Endothelial cell (in vitro differentiated cells): ENCODE results near the gene KAZN. TPM values are rescaled to one million over a fixed set of nuclear protein-coding genes. Genes with fewer than 3 reads are reported as not detected.

Source experiments
- DNase-seq: peaks from one replicate; pipeline ENCODE4 v3.0.0; 2021; ENCODE audit warnings: low spot score
- H3K27ac Mint-ChIP-seq: one replicate; pipeline ENCODE4 v1.8.0; 2021; ENCODE audit warnings: mixed read lengths, inconsistent platforms; ENCODE audit not compliant: unreplicated experiment
- H3K27me3 Mint-ChIP-seq: one replicate; pipeline ENCODE4 v1.8.0; 2021; ENCODE audit warnings: mild to moderate bottlenecking, moderate library complexity, mixed read lengths, inconsistent platforms; ENCODE audit not compliant: unreplicated experiment
- H3K36me3 Mint-ChIP-seq: one replicate; pipeline ENCODE4 v1.8.0; 2021; ENCODE audit warnings: mild to moderate bottlenecking, low read depth, mixed read lengths, inconsistent platforms; ENCODE audit not compliant: unreplicated experiment
- H3K4me1 Mint-ChIP-seq: one replicate; pipeline ENCODE4 v1.8.0; 2021; ENCODE audit warnings: mild to moderate bottlenecking, mixed read lengths, inconsistent platforms; ENCODE audit not compliant: unreplicated experiment
- H3K4me3 Mint-ChIP-seq: one replicate; pipeline ENCODE4 v1.8.0; 2021; ENCODE audit warnings: mild to moderate bottlenecking, mixed read lengths, inconsistent platforms; ENCODE audit not compliant: unreplicated experiment
- H3K9me3 Mint-ChIP-seq: one replicate; pipeline ENCODE4 v1.8.0; 2021; ENCODE audit warnings: mixed read lengths, inconsistent platforms; ENCODE audit not compliant: unreplicated experiment
- total RNA-seq: library from RNA; stranded (reverse); fragmentation: NEBNext Ultra II Directional; extraction: Animal tissue kit (Norgen Biotek cat#: 25700); gene quantifications from one replicate; pipeline ENCODE4 v1.2.1, GENCODE V29; 2021; ENCODE audit not compliant: unreplicated experiment
- TF ChIP-seq, protein P1 (sequence below): fragments of 200-600 bp; sonication (generic); IDR thresholded peaks from one replicate; pipeline ENCODE4 v1.5.0; 2021; ENCODE audit warnings: antibody characterized with exemption; ENCODE audit not compliant: unreplicated experiment

KAZN gene
- total RNA-seq, 1 donor from 2014 or later: 10.1 TPM

DNA sequence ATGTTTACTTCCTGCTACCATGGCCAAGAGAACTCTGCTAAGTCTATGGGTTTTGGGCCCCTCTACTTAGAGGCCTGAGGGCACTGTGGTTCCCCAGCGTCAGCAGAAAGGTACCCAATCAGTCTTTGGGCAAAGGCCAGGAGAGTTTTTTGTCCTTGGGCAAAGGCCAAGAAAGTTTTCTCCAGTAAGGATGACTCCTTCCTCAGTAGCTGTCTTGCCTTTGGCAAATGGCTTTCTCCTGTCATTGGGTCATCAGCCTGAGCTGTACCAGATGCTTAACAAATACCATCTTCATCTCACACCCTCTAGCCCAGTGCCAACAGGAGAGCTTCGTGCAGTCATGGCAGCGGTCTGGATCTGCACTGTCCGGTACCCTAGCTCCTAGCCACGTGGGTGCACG lies 355.7 kb downstream of the KAZN start:
- H3K27me3 Mint-ChIP-seq: no peaks in the 10 kb centered on the region
- H3K36me3 Mint-ChIP-seq: no peaks in the 10 kb centered on the region
- H3K4me1 Mint-ChIP-seq: peaks cover 14% of the 10 kb centered on the region
- DNase-seq: no peak
- no peak overlapping the region for H3K27ac Mint-ChIP-seq
- no peaks in the 10 kb centered on the region for H3K9me3 Mint-ChIP-seq
- H3K4me3 Mint-ChIP-seq: no peak overlapping the region
- TF ChIP-seq, protein P1, sequence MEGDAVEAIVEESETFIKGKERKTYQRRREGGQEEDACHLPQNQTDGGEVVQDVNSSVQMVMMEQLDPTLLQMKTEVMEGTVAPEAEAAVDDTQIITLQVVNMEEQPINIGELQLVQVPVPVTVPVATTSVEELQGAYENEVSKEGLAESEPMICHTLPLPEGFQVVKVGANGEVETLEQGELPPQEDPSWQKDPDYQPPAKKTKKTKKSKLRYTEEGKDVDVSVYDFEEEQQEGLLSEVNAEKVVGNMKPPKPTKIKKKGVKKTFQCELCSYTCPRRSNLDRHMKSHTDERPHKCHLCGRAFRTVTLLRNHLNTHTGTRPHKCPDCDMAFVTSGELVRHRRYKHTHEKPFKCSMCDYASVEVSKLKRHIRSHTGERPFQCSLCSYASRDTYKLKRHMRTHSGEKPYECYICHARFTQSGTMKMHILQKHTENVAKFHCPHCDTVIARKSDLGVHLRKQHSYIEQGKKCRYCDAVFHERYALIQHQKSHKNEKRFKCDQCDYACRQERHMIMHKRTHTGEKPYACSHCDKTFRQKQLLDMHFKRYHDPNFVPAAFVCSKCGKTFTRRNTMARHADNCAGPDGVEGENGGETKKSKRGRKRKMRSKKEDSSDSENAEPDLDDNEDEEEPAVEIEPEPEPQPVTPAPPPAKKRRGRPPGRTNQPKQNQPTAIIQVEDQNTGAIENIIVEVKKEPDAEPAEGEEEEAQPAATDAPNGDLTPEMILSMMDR: no peak

DNA sequence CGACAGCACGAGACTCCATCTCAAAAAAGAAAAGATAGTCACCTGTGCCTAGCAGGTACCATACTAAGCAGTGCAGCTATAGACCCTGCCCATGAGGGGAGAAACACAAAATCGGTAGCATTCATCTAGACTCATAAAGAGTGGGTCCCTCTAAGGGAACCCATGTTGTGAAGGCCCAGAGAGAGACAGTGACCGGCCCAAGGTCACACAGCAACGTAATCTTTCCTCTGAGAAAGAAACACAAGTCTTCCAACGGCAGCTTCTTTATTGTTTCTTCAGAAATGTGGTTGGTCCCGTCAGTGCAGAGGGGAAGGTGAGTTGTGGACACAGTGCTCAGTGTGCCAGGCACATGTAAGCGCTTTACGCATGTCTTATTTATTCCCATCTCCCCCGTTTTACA lies 356.4 kb downstream of the KAZN start:
- no peak overlapping the region for H3K4me3 Mint-ChIP-seq
- TF ChIP-seq, protein P1: no peak

DNA sequence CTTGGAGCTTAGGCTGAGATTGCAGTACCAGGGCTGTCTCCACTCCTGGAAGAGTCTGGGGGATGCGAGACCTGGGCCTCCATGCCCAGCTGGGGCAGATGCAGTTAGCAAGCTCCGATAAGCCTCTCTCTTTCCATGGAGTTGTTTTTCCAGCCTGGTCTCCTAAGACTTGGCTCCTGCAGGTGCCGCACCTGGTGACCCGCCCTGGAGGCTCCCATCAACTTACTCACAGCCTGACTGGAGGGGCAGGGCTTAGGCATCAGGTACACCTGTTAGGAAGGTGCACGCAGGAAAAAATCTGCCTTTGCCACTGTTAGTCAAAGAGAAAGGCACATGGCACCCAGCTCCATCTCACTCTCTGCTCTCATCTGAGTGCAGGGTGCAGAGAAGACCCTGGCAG lies 356.9 kb downstream of the KAZN start:
- Mint-ChIP-seq H3K27ac (no peak overlapping the region), H3K36me3 (peaks cover 5% of the 10 kb centered on the region), H3K9me3 (no peaks in the 10 kb centered on the region), H3K4me3 (no peak overlapping the region), H3K27me3 (peaks cover 2% of the 10 kb centered on the region), H3K4me1 (peaks cover 14% of the 10 kb centered on the region)
- no peak for DNase-seq
- TF ChIP-seq, protein P1: no peak

More for the DNA sequence above, 356.4 kb downstream of the KAZN start:
- Mint-ChIP-seq H3K9me3 (no peaks in the 10 kb centered on the region), H3K36me3 (peaks cover under 1% of the 10 kb centered on the region), H3K4me1 (peaks cover 14% of the 10 kb centered on the region), H3K27me3 (no peaks in the 10 kb centered on the region), H3K27ac (no peak overlapping the region)
- DNase-seq: no peak

DNA sequence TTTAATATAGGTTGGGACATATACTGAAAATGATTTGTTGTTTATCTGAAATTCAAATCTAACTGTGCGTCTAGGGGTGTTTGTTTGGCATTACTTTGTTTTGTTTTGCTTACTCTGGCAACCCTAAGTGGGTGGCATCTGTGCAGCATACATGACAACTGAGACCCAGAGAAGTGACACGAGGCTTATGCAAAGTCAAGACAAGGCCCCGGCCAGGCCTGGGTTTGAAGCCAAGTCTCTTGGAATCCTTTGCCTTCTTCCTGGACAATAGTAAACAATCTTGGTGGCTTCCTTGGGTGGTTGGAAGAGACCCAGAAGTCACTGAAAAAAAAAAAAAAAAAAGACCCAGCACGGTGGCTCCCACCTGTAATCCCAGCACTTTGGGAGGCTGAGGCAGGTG lies 357.5 kb downstream of the KAZN start:
- Mint-ChIP-seq H3K27me3 (peaks cover 2% of the 10 kb centered on the region), H3K9me3 (no peaks in the 10 kb centered on the region), H3K27ac (no peak overlapping the region), H3K4me1 (peaks cover 14% of the 10 kb centered on the region), H3K36me3 (peaks cover 6% of the 10 kb centered on the region), H3K4me3 (no peak overlapping the region)
- TF ChIP-seq, protein P1: no peak
- no peak for DNase-seq

DNA sequence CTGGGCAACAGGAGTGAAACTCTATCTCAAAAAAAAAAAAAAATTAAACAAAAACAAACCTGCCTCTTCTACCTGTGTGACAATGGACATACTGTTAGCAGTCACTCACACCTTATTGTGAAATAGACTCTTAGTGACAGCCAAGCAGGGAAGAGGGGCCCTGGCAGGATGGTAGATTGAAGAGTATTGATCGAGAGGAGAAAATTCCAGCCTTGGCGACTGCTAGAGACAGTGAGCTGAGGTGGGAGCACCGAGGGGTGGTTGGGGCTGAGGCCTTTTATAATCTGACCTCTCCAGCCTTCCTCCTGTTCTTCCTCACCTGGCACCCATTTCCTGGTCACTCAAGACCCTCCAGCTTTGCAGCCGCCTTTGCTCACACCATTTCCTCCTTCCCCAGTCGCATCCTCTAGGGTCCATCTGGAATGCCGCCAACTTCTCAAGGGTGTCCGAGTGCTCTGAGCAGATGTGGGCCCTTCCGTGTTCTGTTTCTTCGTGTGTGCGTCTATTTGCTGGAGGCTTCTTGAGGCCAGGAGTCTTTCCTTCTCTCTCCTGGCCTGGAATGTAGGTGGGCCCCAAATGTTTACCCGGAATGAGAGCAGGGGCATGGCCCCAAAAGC lies 358.2 kb downstream of the KAZN start:
- no peak overlapping the region for H3K4me3 Mint-ChIP-seq
- H3K4me1 Mint-ChIP-seq: peaks cover 14% of the 10 kb centered on the region
- peaks cover 8% of the 10 kb centered on the region for H3K36me3 Mint-ChIP-seq
- peaks cover 2% of the 10 kb centered on the region for H3K27me3 Mint-ChIP-seq
- no peak for DNase-seq
- TF ChIP-seq, protein P1: no peak
- H3K27ac Mint-ChIP-seq: no peak overlapping the region
- H3K9me3 Mint-ChIP-seq: no peaks in the 10 kb centered on the region
